Retinal pigment epithelial cell (primary cell): ENCODE data around the gene NT5C2.

ENCODE experiments used
- DNase-seq: peaks from one replicate; pipeline ENCODE4 v3.0.0-alpha.2; 2010; ENCODE audit warnings: low read depth
- H3K4me3 ChIP-seq: 2 replicates; pipeline ENCODE4 v1.5.1; 2011; ENCODE audit warnings: mild to moderate bottlenecking, low read length, control low read depth, moderate library complexity
- CTCF ChIP-seq: conservative IDR thresholded peaks from 2 replicates; pipeline ENCODE4 v1.5.1; 2011; ENCODE audit warnings: low read depth, low read length, control low read depth, inconsistent platforms

Gene NT5C2

GRCh38 chr10:103047381-103047780 lies 145.7 kb downstream of the NT5C2 start:
- DNase-seq: no peak
- TF ChIP-seq CTCF: no peak
- no peak overlapping the region for H3K4me3 ChIP-seq

GRCh38 chr10:103045961-103046360 lies 147.1 kb downstream of the NT5C2 start:
- H3K4me3 ChIP-seq: no peak overlapping the region
- no peak for DNase-seq
- TF ChIP-seq CTCF: no peak

GRCh38 chr10:103044942-103045489 lies 148.1 kb downstream of the NT5C2 start:
- no peak overlapping the region for H3K4me3 ChIP-seq
- no peak for DNase-seq
- TF ChIP-seq CTCF: no peak

- no peak for TF ChIP-seq CTCF
- H3K4me3 ChIP-seq: no peak overlapping the region
- no peak for DNase-seq
These were observed 150.2 kb downstream of the NT5C2 start for GRCh38 chr10:103042908-103043307.

GRCh38 chr10:103042129-103042528 lies 150.9 kb downstream of the NT5C2 start:
- H3K4me3 ChIP-seq: no peak overlapping the region
- TF ChIP-seq CTCF: no peak
- DNase-seq: no peak

GRCh38 chr10:103041391-103041790 lies 151.7 kb downstream of the NT5C2 start:
- no peak for TF ChIP-seq CTCF
- no peak for DNase-seq
- no peak overlapping the region for H3K4me3 ChIP-seq

- no peak for DNase-seq
- no peak for TF ChIP-seq CTCF
- H3K4me3 ChIP-seq: no peak overlapping the region
These were observed 152.7 kb downstream of the NT5C2 start for GRCh38 chr10:103040418-103040817.
